BLaER1 treated with 17β-estradiol and CSF1 and Interleukin-3, amounts not matched to agents 10 nM and 100 nM (cell line): ENCODE data around the gene KCND1.
A peak's percentile ranks its signal among the peaks of the same experiment; 100 is the strongest.

Experiments used
- H3K27ac ChIP-seq, 11 experiments: shearing (Covaris generic); formaldehyde crosslinking; 2 replicates each; pipeline ENCODE4 v1.8.1; 2022
- H3K27me3 ChIP-seq, 11 experiments: shearing (Covaris generic); formaldehyde crosslinking; 2 replicates each; pipeline ENCODE4 v1.8.1; 2022
- H3K36me3 ChIP-seq, 11 experiments: shearing (Covaris generic); formaldehyde crosslinking; 2 replicates each; pipeline ENCODE4 v1.8.1; 2022
- H3K4me1 ChIP-seq, 10 experiments: shearing (Covaris generic); formaldehyde crosslinking; 2 replicates each; pipeline ENCODE4 v1.8.1; 2022
- H3K4me2 ChIP-seq, 11 experiments: shearing (Covaris generic); formaldehyde crosslinking; 2 replicates each; pipeline ENCODE4 v1.8.1; 2022
- H3K4me3 ChIP-seq, 10 experiments: shearing (Covaris generic); formaldehyde crosslinking; 2 replicates each; pipeline ENCODE4 v1.8.1; 2022
- H3K9ac ChIP-seq, 11 experiments: shearing (Covaris generic); formaldehyde crosslinking; 2 replicates each; pipeline ENCODE4 v1.8.1; 2022
- H3K9me3 ChIP-seq, 11 experiments: shearing (Covaris generic); formaldehyde crosslinking; replicated peaks in 1 of 11; 2 replicates each; pipeline ENCODE4 v1.8.1; 2022
- H4K20me1 ChIP-seq, 11 experiments: shearing (Covaris generic); formaldehyde crosslinking; 2 replicates each; pipeline ENCODE4 v1.8.1; 2022
- Cebpa-rat ChIP-seq, 11 experiments: shearing (Covaris generic); IDR thresholded peaks; 2 replicates each; pipeline ENCODE4 v1.8.1; 2022

The KCND1 gene

DNA sequence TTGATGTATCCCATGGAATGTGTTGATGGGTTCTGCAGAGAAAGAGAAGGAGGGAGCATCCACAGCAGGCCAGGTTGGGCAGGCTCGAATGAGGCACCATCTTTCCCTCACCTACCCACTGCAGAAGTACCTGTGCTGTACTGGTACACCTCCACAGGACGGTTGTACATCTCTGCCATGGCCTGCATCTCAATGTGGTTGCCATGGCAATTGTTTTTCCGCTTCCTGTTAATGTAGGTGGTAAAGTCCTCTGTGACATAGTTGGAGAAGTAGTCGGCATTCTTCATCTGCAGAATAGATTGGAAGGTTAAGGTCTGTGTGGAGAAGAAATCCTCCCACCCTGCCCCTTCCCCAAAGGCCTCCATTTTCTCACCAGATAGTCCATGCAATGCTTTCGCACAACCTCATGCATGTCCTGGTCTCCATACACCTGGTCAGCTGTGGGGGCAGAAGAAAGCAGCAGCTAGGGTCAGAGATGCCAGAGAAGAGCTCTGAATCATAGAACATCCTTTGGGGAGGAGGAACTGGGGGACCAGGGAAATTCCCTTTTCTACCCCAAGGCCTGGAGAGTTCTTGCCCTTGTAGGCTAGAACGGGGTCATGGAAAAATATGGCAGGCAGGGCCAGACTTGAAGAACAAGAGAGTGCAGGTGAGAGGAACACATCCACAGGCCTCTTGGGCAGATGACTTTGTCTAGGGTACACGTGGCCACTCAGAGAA, 36.9 kb downstream of the KCND1 start:
- Histone ChIP-seq H3K27me3 (peaks cover 8 to 47% (median 37%) of the 10 kb centered on the region in 11 experiments; a peak in 20 of 22 replicates), H3K27ac (peak overlapping the region in 6 of 11 experiments; percentile 5 to 92 (median 90); a peak in 9 of 22 replicates), H3K4me2 (peak overlapping the region in 5 of 11 experiments; percentile 13 to 85 (median 73); a peak in 10 of 22 replicates), H3K9me3 (peaks cover 0 to 9% (median 6%) of the 10 kb centered on the region in 11 experiments; a peak in 8 of 22 replicates), H3K9ac (peak overlapping the region in 3 of 11 experiments; percentile 14 to 57 (median 24); a peak in 5 of 22 replicates), H3K4me1 (peaks cover 39 to 67% (median 47%) of the 10 kb centered on the region in 10 experiments), H3K36me3 (peaks cover 15 to 57% (median 34%) of the 10 kb centered on the region in 11 experiments), H3K4me3 (no peak overlapping the region), H4K20me1 (peaks cover 0 to 51% (median 27%) of the 10 kb centered on the region in 11 experiments; a peak in 16 of 22 replicates)
- no peak for TF ChIP-seq Cebpa-rat (IDR thresholded peaks at IDR 0.05)

DNA sequence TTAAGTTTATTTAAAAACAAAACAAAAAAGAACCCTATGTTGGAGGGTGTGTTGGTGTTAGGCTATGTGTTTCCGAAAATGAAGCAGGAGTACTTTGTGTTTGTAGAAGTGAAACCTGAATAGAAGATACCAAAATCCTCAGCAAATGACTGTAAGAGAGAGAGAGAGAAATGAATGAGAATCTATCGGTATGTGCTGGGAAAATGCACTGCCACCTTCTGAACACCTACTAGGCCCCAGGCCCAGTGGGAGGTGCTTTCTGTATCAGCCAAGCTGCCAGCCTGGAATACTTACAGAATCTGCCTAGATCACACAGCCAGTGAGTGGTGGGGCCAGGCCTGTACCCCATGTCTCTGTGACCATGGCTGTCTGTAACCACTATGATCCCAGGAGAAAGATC, 37.9 kb downstream of the KCND1 start:
- Histone ChIP-seq H3K4me3 (no peak overlapping the region), H3K4me2 (peak overlapping the region in 3 of 11 experiments; percentile 73 to 85 (median 73); a peak in 5 of 22 replicates), H3K4me1 (peaks cover 29 to 57% (median 37%) of the 10 kb centered on the region in 10 experiments), H3K9me3 (peaks cover 0 to 9% (median 6%) of the 10 kb centered on the region in 11 experiments; a peak in 8 of 22 replicates), H3K27me3 (peaks cover 5 to 37% (median 28%) of the 10 kb centered on the region in 11 experiments; a peak in 20 of 22 replicates), H3K27ac (peak overlapping the region in 3 of 11 experiments; percentile 12 to 26 (median 14); a peak in 2 of 22 replicates), H4K20me1 (peaks cover 0 to 41% (median 17%) of the 10 kb centered on the region in 11 experiments; a peak in 16 of 22 replicates), H3K36me3 (peaks cover 15 to 62% (median 34%) of the 10 kb centered on the region in 11 experiments), H3K9ac (no peak overlapping the region)
- TF ChIP-seq Cebpa-rat (IDR thresholded peaks at IDR 0.05), result no peak

DNA sequence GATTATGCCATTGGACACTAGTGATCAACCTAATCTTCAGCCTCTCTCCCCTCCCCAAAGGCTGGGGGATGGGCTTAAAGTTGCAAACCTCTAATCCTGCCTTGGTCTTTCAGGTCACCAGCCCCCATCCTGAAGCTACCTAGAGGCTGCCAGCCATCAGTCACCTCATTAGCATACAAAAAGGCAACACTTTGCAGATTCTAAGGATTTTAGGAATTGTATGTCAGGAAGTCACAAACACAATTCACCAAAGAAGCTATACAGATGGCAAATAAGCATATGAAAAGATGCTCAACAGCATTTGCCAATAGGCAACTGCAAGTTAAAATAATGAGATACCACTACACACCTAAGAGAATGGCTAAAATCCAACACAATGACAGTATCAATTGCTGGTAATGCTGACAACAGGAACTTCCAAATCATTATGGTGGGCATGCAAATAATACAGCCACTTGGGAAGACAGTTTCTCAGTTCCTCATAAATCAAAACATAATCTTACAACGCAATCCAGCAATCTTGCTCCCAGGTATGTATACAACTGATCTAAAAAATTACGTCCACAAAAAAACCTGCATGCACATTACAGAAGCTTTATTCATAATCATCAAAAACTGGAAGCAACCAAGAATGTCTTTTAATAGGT, 43.8 kb downstream of the KCND1 start:
- H3K36me3 ChIP-seq, result peaks cover 24 to 79% (median 42%) of the 10 kb centered on the region in 11 experiments
- H3K4me2 ChIP-seq, result peak overlapping the region in 3 of 11 experiments; percentile 11 to 40 (median 20); a peak in 6 of 22 replicates
- no peak overlapping the region for H3K27ac ChIP-seq
- peaks cover 0 to 27% (median 7%) of the 10 kb centered on the region in 11 experiments; a peak in 12 of 22 replicates for H4K20me1 ChIP-seq
- no peak overlapping the region for H3K9ac ChIP-seq
- peaks cover 0 to 18% (median 5%) of the 10 kb centered on the region in 10 experiments; a peak in 6 of 20 replicates for H3K4me1 ChIP-seq
- peaks cover 0 to 6% (median 3%) of the 10 kb centered on the region in 11 experiments; a peak in 8 of 22 replicates for H3K9me3 ChIP-seq
- TF ChIP-seq Cebpa-rat (IDR thresholded peaks at IDR 0.05), result no peak
- peaks cover 10 to 46% (median 39%) of the 10 kb centered on the region in 11 experiments; a peak in 21 of 22 replicates for H3K27me3 ChIP-seq
- H3K4me3 ChIP-seq, result no peak overlapping the region

DNA sequence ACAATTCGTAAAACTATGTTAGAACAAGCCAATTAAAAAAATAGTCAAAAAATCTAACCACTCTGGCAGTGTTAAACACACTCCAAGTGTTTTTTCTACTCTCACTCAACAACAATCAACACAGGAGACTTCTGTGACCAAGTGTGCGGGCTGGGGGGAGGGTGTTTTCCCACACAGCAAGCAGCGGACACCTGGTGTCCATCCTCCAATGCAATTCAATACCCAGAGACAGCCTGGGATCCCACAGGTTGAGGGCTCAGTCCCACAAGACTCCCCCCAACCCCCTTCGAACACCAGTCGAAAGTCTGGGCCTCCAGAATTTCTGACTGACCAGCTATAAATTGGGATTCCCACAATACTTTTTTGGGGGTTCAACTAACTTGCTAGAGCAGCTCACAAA, 44.5 kb downstream of the KCND1 start:
- Histone ChIP-seq H3K4me3 (no peak overlapping the region), H3K9ac (no peak overlapping the region), H3K9me3 (no peaks in the 10 kb centered on the region), H4K20me1 (peaks cover 0 to 31% (median 10%) of the 10 kb centered on the region in 11 experiments; a peak in 14 of 22 replicates), H3K4me2 (no peak overlapping the region; a peak in 2 of 22 replicates), H3K4me1 (peaks cover 0 to 18% (median 5%) of the 10 kb centered on the region in 10 experiments; a peak in 7 of 20 replicates), H3K27ac (no peak overlapping the region), H3K27me3 (peaks cover 17 to 53% (median 47%) of the 10 kb centered on the region in 11 experiments; a peak in 21 of 22 replicates), H3K36me3 (peaks cover 24 to 79% (median 43%) of the 10 kb centered on the region in 11 experiments)
- no peak for TF ChIP-seq Cebpa-rat (IDR thresholded peaks at IDR 0.05)

DNA sequence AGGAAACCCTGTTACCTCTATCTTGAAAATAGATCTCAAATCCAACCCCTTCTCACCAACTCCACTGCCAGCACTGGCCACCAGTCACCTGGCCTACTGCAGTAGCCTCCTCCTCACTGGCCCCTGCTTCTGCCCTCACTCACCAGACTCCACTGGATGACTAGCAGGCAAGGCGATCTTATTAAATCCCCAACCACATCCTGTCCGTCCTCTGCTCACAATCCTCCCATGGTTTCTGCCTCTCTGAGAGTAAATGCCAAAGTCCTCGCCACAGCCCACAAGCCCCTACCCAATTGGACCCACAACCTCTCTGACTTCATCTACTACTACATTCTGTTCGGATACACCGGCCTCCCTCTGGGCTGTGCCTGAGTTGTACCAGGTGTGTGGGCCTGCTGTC, 47.4 kb downstream of the KCND1 start:
- peaks cover 17 to 41% (median 28%) of the 10 kb centered on the region in 10 experiments for H3K4me1 ChIP-seq
- no peak overlapping the region for H3K4me3 ChIP-seq
- H3K4me2 ChIP-seq, result no peak overlapping the region
- no peak overlapping the region for H3K9ac ChIP-seq
- H4K20me1 ChIP-seq, result peaks cover 0 to 39% (median 20%) of the 10 kb centered on the region in 11 experiments; a peak in 14 of 22 replicates
- H3K9me3 ChIP-seq, result no peaks in the 10 kb centered on the region
- H3K27ac ChIP-seq, result no peak overlapping the region
- no peak for TF ChIP-seq Cebpa-rat (IDR thresholded peaks at IDR 0.05)
- peaks cover 19 to 55% (median 35%) of the 10 kb centered on the region in 11 experiments; a peak in 20 of 22 replicates for H3K36me3 ChIP-seq
- peaks cover 17 to 72% (median 57%) of the 10 kb centered on the region in 11 experiments; a peak in 21 of 22 replicates for H3K27me3 ChIP-seq

DNA sequence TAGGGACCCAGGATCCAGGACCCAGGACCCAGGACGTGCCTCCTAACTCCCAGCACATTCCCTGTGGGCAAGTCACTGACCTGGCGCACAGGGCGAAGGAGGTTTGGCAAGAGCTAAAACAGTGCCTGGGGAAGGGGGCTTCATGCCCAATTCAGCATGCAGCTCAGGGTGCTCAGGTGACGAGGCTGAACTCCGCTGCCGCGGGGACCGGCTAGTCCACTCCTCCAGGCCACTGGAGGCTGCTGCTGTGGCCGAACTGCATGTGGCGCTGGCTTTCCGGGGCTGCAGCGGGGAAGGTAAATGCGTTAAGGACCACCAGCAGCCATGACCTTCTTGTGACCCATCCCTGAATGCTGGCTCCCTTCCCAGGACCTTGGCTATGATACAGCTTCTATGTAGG, 47.9 kb downstream of the KCND1 start:
- no peak overlapping the region for H3K4me3 ChIP-seq
- no peak overlapping the region for H3K27ac ChIP-seq
- no peak overlapping the region for H3K4me2 ChIP-seq

DNA sequence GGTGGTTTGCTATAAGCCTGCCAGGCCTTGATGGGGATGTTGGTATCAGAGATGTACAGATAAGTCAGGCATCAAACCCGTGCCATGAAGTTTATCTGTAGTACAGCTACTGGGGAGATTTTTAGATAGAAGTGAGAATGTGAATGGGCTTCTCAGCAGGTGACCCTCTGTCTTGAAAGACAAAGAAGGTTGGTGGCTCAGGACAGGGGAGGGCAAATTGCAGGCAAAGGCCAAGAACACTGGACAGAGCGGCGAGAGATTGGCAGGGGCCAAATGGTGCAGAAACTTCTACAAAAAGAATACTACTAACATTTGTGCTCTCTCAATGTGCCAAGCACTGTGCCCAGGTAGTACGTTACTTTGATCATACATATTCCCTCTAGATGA, 50.9 kb downstream of the KCND1 start:
- H3K9me3 ChIP-seq, result peaks cover 0 to 7% (median 0%) of the 10 kb centered on the region in 11 experiments; a peak in 3 of 22 replicates
- H3K4me3 ChIP-seq, result no peak overlapping the region
- peaks cover 14 to 45% (median 28%) of the 10 kb centered on the region in 11 experiments; a peak in 21 of 22 replicates for H3K36me3 ChIP-seq
- H4K20me1 ChIP-seq, result peaks cover 18 to 52% (median 28%) of the 10 kb centered on the region in 11 experiments; a peak in 20 of 22 replicates
- peak overlapping the region in 1 of 11 experiments; percentile 27; a peak in 1 of 22 replicates for H3K27ac ChIP-seq
- peaks cover 24 to 41% (median 32%) of the 10 kb centered on the region in 10 experiments for H3K4me1 ChIP-seq
- H3K9ac ChIP-seq, result peak overlapping the region in 2 of 11 experiments; percentile 0 to 25; a peak in 2 of 22 replicates
- TF ChIP-seq Cebpa-rat (IDR thresholded peaks at IDR 0.05), result no peak
- H3K4me2 ChIP-seq, result peak overlapping the region in 10 of 11 experiments; percentile 66 to 87 (median 77); a peak in 16 of 22 replicates
- peaks cover 14 to 55% (median 41%) of the 10 kb centered on the region in 11 experiments; a peak in 21 of 22 replicates for H3K27me3 ChIP-seq

More for the DNA sequence above, 47.9 kb downstream of the KCND1 start:
- TF ChIP-seq Cebpa-rat (IDR thresholded peaks at IDR 0.05), result no peak
- Histone ChIP-seq H4K20me1 (peaks cover 0 to 39% (median 20%) of the 10 kb centered on the region in 11 experiments; a peak in 14 of 22 replicates), H3K9me3 (peaks cover 0 to 3% (median 0%) of the 10 kb centered on the region in 11 experiments; a peak in 2 of 22 replicates), H3K4me1 (peaks cover 18 to 41% (median 29%) of the 10 kb centered on the region in 10 experiments), H3K27me3 (peaks cover 17 to 72% (median 57%) of the 10 kb centered on the region in 11 experiments; a peak in 21 of 22 replicates), H3K9ac (no peak overlapping the region), H3K36me3 (peaks cover 19 to 55% (median 35%) of the 10 kb centered on the region in 11 experiments; a peak in 20 of 22 replicates)
